ENCODE data around the gene ERN2.

DNA sequence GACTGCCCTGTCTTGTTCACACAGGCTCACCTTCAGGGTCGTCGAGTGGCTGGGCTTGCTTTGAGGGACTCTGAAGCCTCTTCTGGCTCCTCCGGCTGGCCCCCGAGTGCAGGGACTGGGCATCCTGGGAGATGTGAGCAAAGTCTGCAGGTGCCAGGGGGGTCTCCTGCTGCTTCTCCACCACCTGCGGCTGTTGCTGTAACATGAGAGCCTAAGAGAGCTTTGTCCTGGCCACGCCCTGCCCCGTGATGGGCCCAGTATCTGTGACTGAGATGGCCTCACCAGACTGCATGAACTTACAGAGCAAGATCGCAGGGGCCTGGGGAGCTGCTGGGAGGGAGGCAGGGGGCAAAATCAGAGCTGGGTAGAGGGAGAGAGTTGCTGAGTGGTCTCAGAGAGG, 12.5 kb downstream of the ERN2 start:
- TF ChIP-seq ZNF124 (CRISPR knock-in tag; IDR thresholded peaks at IDR 0.05) (no peak), SIN3A (IDR thresholded peaks at IDR 0.05; ENCODE audit: borderline replicate concordance in 2 of 2, control insufficient read depth in 1 of 2, low read depth in 2 of 2, low read length in 2 of 2) (no peak), TAF1 (IDR thresholded peaks at IDR 0.05; ENCODE audit: control insufficient read depth, extremely low read depth, insufficient read depth, low read length, severe bottlenecking) (no peak)
- TF ChIP-seq, protein P1, sequence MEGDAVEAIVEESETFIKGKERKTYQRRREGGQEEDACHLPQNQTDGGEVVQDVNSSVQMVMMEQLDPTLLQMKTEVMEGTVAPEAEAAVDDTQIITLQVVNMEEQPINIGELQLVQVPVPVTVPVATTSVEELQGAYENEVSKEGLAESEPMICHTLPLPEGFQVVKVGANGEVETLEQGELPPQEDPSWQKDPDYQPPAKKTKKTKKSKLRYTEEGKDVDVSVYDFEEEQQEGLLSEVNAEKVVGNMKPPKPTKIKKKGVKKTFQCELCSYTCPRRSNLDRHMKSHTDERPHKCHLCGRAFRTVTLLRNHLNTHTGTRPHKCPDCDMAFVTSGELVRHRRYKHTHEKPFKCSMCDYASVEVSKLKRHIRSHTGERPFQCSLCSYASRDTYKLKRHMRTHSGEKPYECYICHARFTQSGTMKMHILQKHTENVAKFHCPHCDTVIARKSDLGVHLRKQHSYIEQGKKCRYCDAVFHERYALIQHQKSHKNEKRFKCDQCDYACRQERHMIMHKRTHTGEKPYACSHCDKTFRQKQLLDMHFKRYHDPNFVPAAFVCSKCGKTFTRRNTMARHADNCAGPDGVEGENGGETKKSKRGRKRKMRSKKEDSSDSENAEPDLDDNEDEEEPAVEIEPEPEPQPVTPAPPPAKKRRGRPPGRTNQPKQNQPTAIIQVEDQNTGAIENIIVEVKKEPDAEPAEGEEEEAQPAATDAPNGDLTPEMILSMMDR (IDR thresholded peaks at IDR 0.05 in 2 of 3, conservative IDR thresholded peaks at IDR 0.05 in 1 of 3; ENCODE audit: insufficient read depth in 2 of 3, low read depth in 1 of 3, low read length in 3 of 3) = no peak
